Measurements from ENCODE around the gene RAB5B. TPM values are rescaled to one million over a fixed set of nuclear protein-coding genes. Genes with fewer than 3 reads are reported as not detected.

Gene RAB5B
- total RNA-seq, 1 donor: 75.2 TPM

GRCh38 chr12:56029666-56030293 lies 55.9 kb downstream of the RAB5B start:
- DNase-seq (ENCODE audit: low read depth): peak; percentile 83
- peak; percentile 86 for TF ChIP-seq CTCF (IDR thresholded peaks at IDR 0.05; ENCODE audit: insufficient read depth, low read length)
- no peak overlapping the region for H3K4me3 ChIP-seq (ENCODE audit: low read depth, low read length)

GRCh38 chr12:56031987-56032386 lies 58.1 kb downstream of the RAB5B start:
- DNase-seq (ENCODE audit: low read depth): no peak
- no peak for TF ChIP-seq CTCF (IDR thresholded peaks at IDR 0.05; ENCODE audit: insufficient read depth, low read length)
- no peak overlapping the region for H3K4me3 ChIP-seq (ENCODE audit: low read depth, low read length)

- no peak overlapping the region for H3K4me3 ChIP-seq (ENCODE audit: low read depth, low read length)
- no peak for TF ChIP-seq CTCF (IDR thresholded peaks at IDR 0.05; ENCODE audit: insufficient read depth, low read length)
- no peak for DNase-seq (ENCODE audit: low read depth)
Measured at GRCh38 chr12:56034586-56035332, 60.9 kb downstream of the RAB5B start.

- no peak for DNase-seq (ENCODE audit: low read depth)
- TF ChIP-seq CTCF (IDR thresholded peaks at IDR 0.05; ENCODE audit: insufficient read depth, low read length): no peak
- no peak overlapping the region for H3K4me3 ChIP-seq (ENCODE audit: low read depth, low read length)
Measured at GRCh38 chr12:56037161-56037560, 63.3 kb downstream of the RAB5B start.

- H3K4me3 ChIP-seq (ENCODE audit: low read depth, low read length): no peak overlapping the region
- TF ChIP-seq CTCF (IDR thresholded peaks at IDR 0.05; ENCODE audit: insufficient read depth, low read length): no peak
- DNase-seq (ENCODE audit: low read depth): no peak
Measured at GRCh38 chr12:56038022-56038655, 64.3 kb downstream of the RAB5B start.

GRCh38 chr12:56040151-56040550 lies 66.3 kb downstream of the RAB5B start:
- no peak for DNase-seq (ENCODE audit: low read depth)
- no peak for TF ChIP-seq CTCF (IDR thresholded peaks at IDR 0.05; ENCODE audit: insufficient read depth, low read length)
- no peak overlapping the region for H3K4me3 ChIP-seq (ENCODE audit: low read depth, low read length)
